Ureter (tissue), 1 donor: ENCODE results near the gene NLRC5. TPM values are rescaled to one million over a fixed set of nuclear protein-coding genes. Genes with fewer than 3 reads are reported as not detected.
A peak's percentile ranks its signal among the peaks of the same experiment; 100 is the strongest.
"Not testable (repeated sequence)": the region's sequence is repeated elsewhere in the genome, so short reads cannot be mapped to it uniquely, and the experiment has no call there.

Experiments
- DNase-seq: peaks from one replicate; pipeline ENCODE4 v3.0.0-alpha.2; 2020; ENCODE audit warnings: low spot score
- total RNA-seq: library from RNA; stranded (reverse); gene quantifications from one replicate; pipeline ENCODE4 v1.2.4, GENCODE V29; 2023
- donor health status: DM: yes; HTN: yes; CAD: no.

NLRC5 gene
- total RNA-seq, 1 donor from 2014 or later: 50.1 TPM

DNA sequence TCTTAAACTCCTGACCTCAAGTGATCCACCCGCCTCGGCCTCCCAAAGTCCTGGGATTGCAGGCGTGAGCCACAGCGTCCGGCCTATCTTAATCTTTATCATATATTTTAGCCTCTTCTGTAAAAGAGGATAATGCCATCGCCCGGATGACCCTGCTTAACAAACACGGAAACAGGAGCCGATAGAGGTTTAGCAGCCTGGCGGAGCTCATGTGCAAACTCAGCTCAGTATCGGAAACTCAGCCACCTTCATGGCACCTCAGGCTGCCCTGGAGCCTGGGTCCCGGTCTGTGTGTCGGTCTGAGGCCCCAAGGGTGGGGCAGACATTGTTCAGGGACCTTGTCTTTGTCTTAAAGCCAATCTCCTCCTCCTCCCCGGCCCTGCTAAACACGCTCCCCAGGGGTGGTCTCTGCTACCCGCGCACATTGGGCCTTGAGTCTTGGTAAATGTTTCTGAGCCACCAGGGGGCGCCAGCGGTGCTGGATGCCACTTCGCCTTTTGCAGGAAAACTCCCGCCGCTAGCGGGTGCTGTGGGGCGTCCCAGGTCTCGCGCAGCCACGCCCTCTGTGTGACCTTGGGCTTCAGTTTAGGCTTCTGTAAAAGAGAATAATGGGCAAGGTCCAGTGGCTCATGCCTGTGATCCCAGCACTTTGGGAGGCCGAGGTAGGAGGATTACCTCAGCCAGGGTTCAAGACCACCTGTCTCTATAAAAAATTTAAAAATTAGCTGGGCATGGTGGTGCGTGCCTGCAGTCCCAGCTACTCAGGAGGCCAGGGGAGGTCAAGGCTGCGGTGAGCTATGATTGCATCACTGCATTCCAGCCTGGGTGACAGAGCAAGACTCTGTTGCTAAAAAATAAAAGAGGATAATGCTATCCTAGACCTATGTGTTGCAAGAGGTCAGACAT is 24.9 kb upstream of the NLRC5 start:
- DNase-seq: peak; percentile 80

DNA sequence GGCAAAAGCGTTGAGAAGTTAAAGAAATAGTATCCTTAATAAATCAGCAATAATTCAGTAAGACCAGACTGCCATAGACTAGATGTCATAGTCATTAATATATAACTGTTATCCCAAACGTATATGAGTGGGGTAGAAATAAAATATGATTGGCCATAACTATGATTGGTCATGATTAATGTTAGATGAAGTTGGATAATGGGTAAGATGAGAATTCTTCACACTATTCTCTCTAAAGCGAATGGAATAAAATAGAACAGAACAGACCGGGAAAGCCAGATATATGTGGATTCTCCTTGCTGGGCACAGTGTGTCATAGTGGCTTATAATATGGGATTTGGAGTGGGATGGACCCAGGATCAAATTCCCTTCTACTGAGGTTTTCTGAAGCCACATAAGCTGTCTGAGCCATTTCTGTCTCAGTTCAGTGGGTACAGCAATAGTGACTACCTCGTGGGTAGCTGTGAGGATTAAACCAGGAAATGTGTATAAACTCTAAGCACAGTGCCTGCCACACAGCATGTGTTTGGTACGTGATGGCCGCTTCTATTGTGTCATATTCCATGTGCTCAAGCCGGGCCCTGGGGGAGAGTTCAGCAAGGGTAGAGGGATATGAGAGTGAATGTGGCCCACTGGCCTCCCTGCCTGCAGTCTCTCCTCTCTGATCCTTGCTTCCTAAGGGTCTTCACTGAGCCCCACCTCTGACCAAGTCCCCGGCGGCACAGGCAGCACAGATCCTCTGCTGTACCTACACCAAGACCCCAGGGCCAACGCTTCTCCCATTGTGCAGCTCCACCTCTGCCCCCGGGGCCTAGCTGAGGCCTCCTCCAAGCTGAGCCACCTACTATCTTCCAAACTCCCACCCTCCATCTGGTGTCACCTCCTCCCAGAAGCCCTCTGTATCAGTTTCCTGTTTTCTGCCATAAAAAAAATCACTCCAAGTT is 23.9 kb upstream of the NLRC5 start:
- no peak for DNase-seq

DNA sequence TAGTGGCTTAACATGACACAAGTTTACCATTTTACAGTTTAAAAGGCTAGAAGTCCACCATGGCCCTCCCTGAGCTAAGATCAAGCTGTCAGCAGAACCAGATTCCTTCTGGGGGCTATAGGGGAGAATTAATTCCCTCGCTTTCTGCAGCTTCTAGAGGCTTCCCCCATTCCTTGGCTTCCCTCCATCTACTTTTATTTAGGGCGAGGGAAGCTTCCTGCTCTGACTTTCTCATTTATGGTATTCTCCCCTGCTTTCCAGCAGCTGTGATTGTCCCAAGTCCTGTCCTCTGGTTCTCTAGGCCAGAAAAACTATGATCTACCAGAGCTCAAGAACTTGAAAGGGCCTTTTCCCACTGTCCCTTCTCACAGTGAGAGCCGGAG is 23.3 kb upstream of the NLRC5 start:
- no peak for DNase-seq

DNA sequence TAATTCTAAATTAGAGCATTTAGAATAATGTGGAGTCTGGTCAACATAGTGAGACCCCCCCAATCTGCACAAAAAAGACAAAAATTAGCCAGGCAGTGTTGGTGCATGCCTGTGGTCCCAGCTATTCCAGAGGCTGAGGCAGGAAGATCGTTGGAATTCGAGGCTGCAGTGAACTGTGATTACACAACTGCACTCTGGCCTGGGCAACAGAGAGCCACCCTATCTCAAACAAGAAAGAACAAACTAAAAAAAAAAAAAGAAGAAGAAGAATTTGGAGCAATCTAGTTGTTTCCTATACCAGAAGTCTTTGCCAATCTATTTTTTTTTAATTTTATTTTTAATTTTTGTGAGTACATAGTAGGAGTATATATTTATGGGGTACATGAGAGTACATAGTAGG is 21.6 kb upstream of the NLRC5 start:
- no peak for DNase-seq

DNA sequence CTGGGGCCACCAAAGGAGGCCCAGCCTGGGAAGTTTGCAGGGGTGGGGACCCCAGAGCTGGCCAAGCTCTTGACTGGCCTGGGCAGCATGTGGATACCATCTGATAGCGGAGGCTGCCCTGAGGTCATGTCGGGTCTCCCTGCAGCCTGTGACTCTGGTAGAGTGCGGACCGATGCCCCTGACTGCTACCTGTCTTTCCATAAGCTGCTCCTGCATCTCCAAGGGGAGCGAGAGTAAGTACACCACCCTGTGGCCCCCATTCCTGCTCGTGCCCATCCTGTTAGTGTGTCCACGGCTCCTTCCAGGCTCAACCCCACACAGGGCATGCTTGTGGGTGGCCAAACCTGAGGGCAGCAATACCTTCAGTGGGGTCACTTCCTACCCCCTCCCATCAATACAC is 19.6 kb upstream of the NLRC5 start:
- no peak for DNase-seq

DNA sequence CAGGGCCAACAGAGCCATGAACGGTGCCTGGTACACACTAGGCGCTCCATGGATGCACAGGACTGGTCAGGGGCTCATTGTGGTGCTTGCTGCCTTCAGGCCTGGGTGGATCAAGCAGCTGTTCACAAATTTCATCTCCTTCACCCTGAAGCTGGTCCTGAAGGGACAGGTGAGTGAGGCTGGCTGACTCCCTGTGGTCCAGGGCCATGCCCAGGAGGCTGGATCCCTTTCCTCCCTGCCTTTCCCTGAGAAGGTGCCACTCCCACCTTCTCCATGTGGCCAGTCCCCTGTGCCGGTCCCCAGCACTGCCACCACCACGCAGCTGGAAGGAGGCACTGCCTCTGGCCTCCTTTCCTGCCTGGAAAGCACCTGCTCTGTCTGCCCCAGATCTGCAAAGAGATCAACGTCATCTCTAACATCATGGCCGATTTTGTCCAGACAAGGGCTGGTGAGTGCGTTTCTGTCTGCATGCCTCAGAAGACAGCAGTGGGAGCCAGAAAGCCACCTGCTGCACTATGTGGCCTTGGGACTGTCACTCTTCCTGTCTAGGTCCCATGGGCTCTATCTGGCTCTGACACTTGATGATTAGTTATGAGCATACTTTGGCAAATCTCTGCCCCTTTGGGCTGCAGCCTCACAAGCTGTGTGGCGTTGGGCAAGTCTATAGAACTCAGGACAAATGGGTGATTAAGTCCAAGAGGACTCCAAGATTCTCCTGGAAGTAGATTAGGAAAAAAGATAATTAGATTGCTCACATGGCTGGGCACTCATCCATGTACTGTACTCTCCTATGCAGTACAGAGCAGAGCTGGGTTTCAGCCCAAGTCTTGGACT is 18.2 kb upstream of the NLRC5 start:
- DNase-seq: no peak

DNA sequence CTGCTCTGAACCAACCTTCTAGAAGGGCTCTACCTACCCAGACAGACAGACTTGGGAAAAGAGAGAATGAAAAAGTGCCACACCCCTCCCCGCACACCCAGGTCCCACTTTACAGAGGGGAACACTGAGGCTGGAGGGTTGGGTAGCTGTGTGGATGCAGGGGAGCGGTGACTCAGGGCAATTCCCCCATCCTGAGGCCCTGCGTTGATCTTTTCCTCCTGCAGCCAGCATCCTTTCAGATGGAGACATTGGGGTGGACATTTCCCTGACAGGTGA is 17.7 kb upstream of the NLRC5 start:
- no peak for DNase-seq

DNA sequence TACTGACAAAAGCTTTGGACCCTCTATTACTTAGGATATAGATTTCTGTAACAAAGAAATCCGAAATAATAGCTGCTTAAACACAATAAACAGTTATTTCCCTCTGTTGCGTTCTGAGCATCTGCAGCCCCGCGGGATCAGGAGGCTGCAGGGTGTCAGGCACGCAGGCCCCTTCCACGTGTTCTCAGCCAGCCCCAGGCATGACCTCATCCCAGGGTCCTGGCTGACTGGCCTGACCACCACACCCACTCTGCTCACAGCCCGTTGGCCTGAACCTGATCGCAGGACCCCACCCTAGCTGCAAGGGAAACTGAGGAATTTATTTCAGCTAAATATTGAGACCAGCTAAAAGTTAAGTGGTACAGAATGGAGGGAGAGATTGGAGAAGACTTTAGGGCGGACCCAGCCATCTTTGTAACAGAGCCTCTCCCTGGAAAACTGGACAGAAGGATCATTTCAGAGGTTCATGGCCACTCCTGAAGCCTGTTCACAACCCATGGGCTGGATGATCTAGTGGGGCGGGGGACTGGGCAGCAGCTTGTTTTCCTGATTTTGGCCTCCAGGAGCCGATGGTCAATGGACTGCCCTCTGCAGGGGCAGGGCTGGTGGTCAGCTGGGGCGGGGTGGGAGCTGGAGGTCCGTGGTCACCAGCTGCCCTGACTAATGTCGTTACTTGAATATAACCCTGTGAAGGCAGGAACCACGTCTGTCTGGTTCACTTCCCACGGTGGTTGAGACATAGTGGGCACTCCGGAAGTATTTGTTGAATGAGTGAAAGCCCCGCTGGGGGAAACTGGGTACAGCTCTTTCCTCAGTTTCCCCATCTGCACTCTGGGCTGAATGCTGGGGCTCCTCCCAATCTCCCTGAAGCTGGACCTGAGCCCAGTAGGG is 16.7 kb upstream of the NLRC5 start:
- DNase-seq: no peak

DNA sequence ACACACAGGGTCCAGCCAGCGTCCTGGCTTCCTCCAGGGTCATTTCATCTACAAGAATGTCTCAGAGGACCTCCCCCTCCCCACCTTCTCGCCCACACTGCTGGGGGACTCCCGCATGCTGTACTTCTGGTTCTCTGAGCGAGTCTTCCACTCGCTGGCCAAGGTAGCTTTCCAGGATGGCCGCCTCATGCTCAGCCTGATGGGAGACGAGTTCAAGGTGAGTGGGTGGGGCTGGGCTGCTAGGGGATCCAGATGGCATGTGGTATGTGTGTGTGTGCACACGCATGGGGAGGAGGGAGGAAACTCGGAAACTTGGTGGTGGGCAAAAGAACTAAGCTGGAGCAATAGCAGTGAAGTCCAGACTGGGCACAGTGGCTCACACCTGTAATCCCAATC is 16.1 kb upstream of the NLRC5 start:
- DNase-seq: no peak

DNA sequence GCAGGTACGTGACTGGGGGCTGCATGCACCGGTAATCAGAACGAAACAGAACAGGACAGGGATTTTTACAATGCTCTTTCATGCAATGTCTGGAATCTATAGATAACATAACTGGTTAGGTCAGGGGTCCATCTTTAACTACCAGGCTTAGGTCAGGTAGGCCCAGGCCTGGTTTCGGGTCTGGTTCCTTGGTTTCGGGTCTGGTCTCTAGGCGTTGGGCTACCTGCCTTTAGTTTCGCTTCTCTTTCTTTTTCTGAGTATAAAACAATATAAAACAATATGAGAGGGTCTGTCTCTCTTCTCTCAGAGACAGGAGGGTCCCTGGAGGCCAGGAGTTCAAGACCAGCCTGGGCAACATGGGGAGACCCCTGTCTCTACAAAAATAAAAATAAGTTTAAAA is 15.5 kb upstream of the NLRC5 start:
- DNase-seq: not testable (repeated sequence)

DNA sequence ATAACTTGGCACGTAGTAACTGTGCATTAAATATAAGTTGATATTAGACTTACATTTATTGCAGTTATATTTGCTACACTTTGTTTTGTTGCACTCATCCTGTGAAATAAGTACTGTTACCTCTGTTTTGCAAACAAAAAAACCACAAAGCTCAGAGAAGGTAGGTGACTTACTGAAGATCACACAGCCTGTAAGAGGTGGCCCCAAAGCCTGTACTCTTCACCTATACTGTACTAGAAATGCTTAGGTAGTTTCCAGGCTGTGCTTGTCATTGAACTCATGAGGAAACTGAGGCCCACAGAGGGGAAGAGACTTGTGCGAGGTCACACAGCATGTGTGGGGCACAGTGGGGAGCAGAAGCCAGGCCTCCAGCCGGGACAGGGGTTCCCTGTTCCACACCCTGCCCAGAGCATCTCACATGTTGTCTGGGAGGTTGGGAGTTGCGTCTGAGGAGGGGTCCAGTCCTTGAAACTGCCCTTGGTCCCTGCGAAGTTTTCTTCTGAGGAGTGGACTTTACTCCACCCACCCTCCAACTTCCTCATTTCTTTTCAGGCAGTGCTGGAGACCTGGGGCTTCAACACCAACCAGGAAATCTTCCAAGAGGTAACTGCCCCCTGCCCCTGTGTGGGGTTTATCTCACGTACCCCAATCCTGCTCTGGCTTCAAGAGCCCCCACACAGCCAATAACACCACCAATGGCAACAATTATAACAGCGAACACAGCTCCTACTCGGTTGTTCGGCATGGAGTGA is 14.6 kb upstream of the NLRC5 start:
- no peak for DNase-seq

DNA sequence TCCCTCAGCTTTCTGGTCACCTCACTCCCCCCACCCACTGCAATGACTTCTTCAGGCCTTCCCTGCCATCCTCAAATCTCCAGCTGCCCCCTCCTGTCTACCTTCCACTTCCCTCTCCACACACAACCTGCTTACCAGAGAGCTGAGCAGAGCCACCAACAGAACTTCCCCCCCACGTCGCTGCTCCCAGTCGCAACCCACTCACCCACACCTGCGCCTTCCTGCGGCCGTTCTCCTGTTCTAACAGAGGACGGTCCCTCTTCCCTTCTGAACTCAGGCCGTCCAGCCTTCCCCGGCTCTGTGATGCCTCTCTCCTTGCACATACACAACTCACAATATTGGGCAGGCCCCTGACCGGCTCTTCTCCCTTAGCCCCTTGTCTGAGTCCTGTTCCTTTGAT is 13.6 kb upstream of the NLRC5 start:
- no peak for DNase-seq

DNA sequence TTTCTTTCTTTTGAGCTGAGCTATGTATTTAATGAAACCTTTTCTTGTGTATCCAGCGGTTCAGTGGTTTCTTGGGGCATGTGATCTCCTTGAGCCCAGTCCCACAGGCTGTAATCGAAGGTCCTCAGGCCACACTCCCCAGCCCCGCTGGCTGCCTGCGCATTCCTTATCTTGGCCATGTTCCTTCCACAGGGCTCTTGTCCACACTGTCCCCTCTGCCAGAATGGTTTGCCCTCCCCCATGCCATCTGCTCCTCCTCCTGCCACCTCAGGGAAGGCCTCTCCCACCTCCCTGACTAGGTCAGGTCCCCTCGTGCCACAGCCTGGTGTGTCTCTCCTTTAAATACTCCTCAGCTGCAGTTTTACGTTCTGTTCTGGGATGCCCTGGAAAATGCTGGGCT is 12.1 kb upstream of the NLRC5 start:
- DNase-seq: no peak

DNA sequence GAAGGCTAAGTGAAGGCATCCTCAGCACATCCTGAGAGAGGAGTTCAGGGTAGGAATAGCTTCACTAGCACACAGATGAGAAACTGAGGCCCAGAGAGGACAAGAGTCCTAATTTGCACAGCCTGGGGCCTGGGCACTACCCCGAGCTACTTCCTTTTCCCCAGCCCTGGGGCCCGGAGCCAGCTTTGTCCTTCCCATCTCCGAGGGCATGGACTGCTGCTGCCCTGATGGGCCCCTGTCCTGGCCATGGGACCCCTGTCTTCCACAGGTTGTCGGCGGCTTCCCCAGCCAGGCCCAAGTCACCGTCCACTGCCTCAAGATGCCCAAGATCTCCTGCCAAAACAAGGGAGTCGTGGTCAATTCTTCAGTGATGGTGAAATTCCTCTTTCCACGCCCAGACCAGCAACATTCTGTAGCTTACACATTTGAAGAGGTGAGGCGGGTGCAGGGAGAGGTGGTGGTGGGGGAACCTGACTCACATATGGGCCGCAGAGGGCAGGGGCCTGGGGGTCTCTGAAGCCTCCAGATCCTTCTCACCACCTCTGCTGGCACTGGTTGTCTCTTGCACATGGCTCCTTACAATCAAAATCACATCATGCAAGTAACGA is 11.4 kb upstream of the NLRC5 start:
- no peak for DNase-seq

DNA sequence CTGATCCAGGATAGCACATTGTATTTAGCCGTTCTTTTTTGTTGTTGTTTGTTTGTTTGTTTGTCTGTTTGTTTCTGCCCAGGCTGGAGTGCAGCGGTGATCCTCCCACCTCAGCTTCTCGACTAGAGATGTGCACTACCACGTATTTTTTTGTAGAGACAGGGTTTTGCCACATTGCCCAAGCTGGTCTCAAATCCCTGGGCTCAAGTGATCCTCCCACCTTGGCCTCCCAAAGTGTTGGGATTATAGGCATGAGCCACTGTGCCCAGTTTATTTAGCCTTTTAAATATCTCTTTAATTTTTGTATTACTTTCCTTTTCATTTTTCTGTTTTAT is 9.2 kb upstream of the NLRC5 start:
- DNase-seq: no peak

DNA sequence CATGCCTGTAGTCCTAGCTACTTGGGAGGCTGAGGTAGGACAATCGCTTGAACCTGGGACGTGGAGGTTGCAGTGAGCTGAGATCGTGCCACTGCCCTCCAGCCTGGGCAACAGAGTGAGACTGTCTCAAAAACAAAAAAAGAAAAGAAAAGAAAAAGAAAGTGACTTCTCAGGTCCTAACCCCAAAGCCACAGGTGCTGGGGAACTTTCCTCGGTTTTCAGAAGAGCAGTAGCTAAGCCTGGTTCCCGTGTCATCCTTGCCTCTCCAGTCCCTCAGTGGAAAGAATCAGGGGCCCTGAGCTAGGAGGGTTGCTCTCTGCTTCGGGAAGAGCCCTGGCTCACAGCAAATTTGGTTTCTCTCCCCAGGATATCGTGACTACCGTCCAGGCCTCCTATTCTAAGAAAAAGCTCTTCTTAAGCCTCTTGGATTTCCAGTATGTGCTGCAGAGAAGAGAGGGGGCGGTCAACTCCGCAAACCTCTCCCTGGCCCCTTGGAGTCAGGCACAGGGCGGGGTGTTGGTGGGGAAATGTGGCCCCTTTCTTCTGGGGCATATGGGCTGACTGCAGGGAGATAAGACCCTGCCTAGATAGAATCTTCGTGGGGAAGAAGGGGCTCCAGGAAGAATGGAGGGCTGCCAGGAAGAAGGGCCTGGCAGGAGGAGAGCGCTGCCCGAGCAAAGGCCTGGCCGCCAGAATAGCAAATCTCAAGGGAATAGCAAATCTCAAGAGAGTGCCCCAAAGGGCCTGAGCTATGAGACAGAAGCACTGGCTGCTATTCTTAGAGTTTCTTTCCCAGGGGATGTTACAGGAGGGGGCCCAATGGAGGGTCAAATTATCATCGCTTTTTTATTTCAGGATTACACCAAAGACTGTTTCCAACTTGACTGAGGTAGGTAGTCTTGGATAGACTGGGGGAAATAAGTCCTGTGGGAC is 8.3 kb upstream of the NLRC5 start:
- no peak for DNase-seq

DNA sequence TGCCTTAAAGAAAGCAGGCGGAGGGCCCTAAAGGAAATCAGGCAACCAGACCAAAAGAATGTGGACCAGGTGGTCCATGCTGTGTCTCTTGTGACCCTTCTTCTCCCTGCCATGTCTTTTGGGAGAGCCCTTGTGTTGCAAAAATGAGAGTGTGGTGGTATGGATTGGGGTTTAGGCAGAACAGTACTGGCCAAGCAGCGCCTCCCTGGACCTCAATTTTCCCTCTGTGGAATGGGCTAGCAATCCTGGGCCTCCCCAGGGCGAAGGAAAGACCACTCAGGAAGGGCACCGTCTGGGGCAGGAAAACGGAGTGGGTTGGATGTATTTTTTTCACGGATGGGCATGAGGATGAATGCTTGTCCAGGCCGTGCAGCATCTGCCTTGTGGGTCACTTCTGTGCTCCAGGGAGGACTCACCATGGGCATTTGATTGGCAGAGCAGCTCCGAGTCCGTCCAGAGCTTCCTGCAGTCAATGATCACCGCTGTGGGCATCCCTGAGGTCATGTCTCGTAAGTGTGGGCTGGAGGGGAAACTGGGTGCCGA is 7.6 kb upstream of the NLRC5 start:
- DNase-seq: no peak

DNA sequence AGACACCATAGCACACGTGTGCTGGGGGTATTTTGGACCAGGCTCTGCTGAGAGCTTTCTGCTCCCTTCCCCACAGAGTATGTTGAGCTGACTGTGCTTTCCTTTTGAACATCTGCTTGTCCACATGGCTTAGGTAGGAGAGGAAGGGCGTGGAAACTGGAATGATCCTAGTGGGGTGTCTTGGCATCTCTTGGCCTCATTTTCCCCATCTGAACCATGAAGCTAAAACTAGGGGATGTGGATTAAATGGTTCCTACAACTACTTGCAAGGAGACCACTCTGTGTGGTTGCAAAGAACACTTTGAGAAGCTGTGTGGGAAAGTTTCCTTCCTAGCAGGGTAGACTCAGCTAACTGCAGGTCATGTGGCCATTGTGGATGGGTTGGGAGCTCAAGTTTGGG is 6.7 kb upstream of the NLRC5 start:
- DNase-seq: no peak
